K562 (cell line): Measurements from ENCODE around the gene MAML1. TPM values are rescaled to one million over a fixed set of nuclear protein-coding genes. Genes with fewer than 3 reads are reported as not detected.

Experiments
- AFF1 ChIP-seq, 2 experiments: fragments of 450-650 bp; IDR thresholded peaks; 2 replicates each; pipeline ENCODE4 v1.6.1; 2018; ENCODE audit warnings: mild to moderate bottlenecking in 2 of 2, low read depth in 1 of 2; ENCODE audit not compliant: partially characterized antibody in 2 of 2
- CC2D1A ChIP-seq: fragments of 450-650 bp; IDR thresholded peaks from 2 replicates; pipeline ENCODE4 v1.6.1; 2017; ENCODE audit warnings: mild to moderate bottlenecking
- EGR1 ChIP-seq: fragments of 450-650 bp; conservative IDR thresholded peaks from 2 replicates; pipeline ENCODE4 v1.6.1; 2017; ENCODE audit warnings: mild to moderate bottlenecking
- KAT8 ChIP-seq: fragments of 450-650 bp; IDR thresholded peaks from 2 replicates; pipeline ENCODE4 v1.6.1; 2016; ENCODE audit warnings: low read depth, mild to moderate bottlenecking
- KDM5B ChIP-seq: fragments of 200-600 bp; sonication (generic); IDR thresholded peaks from 2 replicates; pipeline ENCODE4 v1.6.1; 2012; ENCODE audit warnings: low read depth, mild to moderate bottlenecking, moderate library complexity, low read length, control low read depth, inconsistent platforms; ENCODE audit not compliant: insufficient replicate concordance
- MYBL2 ChIP-seq, 2 experiments: fragments of 450-650 bp in 1 of 2; sonication (generic) in 1 of 2; formaldehyde crosslinking in 1 of 2; IDR thresholded peaks; 2 replicates each; pipeline versions ENCODE4 v1.6.1 to v1.8.1; 2017 to 2022; ENCODE audit warnings: borderline replicate concordance in 1 of 2, inconsistent platforms in 1 of 2, low read depth in 1 of 2, mild to moderate bottlenecking in 1 of 2, missing genetic modification reagents in 1 of 2, moderate library complexity in 1 of 2
- NR0B1 ChIP-seq: fragments of 450-650 bp; IDR thresholded peaks from one replicate; pipeline ENCODE4 v1.6.1; 2018; ENCODE audit warnings: mild to moderate bottlenecking, moderate library complexity; ENCODE audit not compliant: partially characterized antibody
- NUFIP1 ChIP-seq: fragments of 450-650 bp; IDR thresholded peaks from 2 replicates; pipeline ENCODE4 v1.6.1; 2018; ENCODE audit not compliant: partially characterized antibody
- SRSF3 ChIP-seq: fragments of 200-400 bp; formaldehyde crosslinking; IDR thresholded peaks from 2 replicates; pipeline ENCODE4 v1.6.1; 2016; ENCODE audit warnings: mild to moderate bottlenecking, low read length, moderate library complexity; ENCODE audit not compliant: insufficient read depth
- TARDBP ChIP-seq: fragments of 450-650 bp; IDR thresholded peaks from 2 replicates; pipeline ENCODE4 v1.6.1; 2016
- ZC3H4 ChIP-seq: sonication (generic); formaldehyde crosslinking; IDR thresholded peaks from 2 replicates; pipeline ENCODE4 v1.9.0; 2021; ENCODE audit warnings: missing genetic modification reagents, borderline replicate concordance
- ZMIZ1 ChIP-seq, 2 experiments: fragments of 150-350 bp in 1 of 2; IDR thresholded peaks; 2 replicates each; pipeline ENCODE4 v1.6.1; 2012 to 2016; ENCODE audit warnings: low read depth in 2 of 2, low read length in 2 of 2, mild to moderate bottlenecking in 1 of 2, moderate library complexity in 1 of 2
- ZNF12 ChIP-seq: sonication (generic); formaldehyde crosslinking; IDR thresholded peaks from 2 replicates; pipeline ENCODE4 v1.4.0; 2020; ENCODE audit warnings: mild to moderate bottlenecking, missing genetic modification reagents
- ZNF143 ChIP-seq: sonication (generic); formaldehyde crosslinking; IDR thresholded peaks from 2 replicates; pipeline ENCODE4 v1.9.0; 2022; ENCODE audit warnings: mild to moderate bottlenecking, missing genetic modification reagents
- ZNF436 ChIP-seq: fragments of 250-450, 450-650 bp; sonication (Bioruptor Pico); formaldehyde crosslinking; IDR thresholded peaks from 2 replicates; pipeline ENCODE4 v1.7.0; 2020; ENCODE audit warnings: mild to moderate bottlenecking
- ZNF695 ChIP-seq: fragments of 450-650 bp; formaldehyde crosslinking; IDR thresholded peaks from 2 replicates; pipeline ENCODE4 v1.4.0; 2020; ENCODE audit warnings: mild to moderate bottlenecking, moderate library complexity
- ZNF75A ChIP-seq: fragments of 450-650 bp; formaldehyde crosslinking; IDR thresholded peaks from 2 replicates; pipeline ENCODE4 v1.4.0; 2020; ENCODE audit warnings: mild to moderate bottlenecking
- polyA plus RNA-seq, 8 experiments: library from polyadenylated mRNA; depleted of rRNA in 4 of 8; stranded (reverse) in 5 of 8; unstranded in 3 of 8; fragments of >200 nt; fragmentation: Nextera tagmentation in 2 of 8; fragmentation: Illumina TruSeq in 1 of 8; extraction: Ambion mirVana in 2 of 8; extraction: Trizol in 1 of 8; gene quantifications; 2 replicates each; pipeline versions ENCODE4 v1.2.1 to v1.2.3, GENCODE V29; 2011 to 2014; ENCODE audit warnings: inconsistent platforms in 1 of 8, missing spikeins in 1 of 8
- total RNA-seq, 7 experiments: library from RNA; depleted of rRNA in 6 of 7; stranded (reverse); fragments of >200 nt in 6 of 7; fragmentation: Illumina TruSeq in 2 of 7; extraction: Trizol in 2 of 7; gene quantifications; 2 replicates each; pipeline versions ENCODE4 v1.2.1 to v1.2.3, GENCODE V29; 2011 to 2021; ENCODE audit warnings: low replicate concordance in 1 of 7

Gene MAML1
- total and polyA plus RNA-seq, 9 of the 15 experiments (the other 6 are each of a cell fraction or from before 2014, with no cell fraction given), result 0.32 to 18.4 (median 7.0) TPM

GRCh38 chr5:179698935-179699615, 33.5 kb upstream of the MAML1 start, which contains the start of gene CANX (continued):
- no peak for TF ChIP-seq ZNF695
- TF ChIP-seq SRSF3, result no peak
- no peak for TF ChIP-seq ZNF75A (CRISPR knock-in tag)
- TF ChIP-seq KAT8, result no peak
- TF ChIP-seq TARDBP, result no peak
- TF ChIP-seq NUFIP1, result no peak
- peak; percentile 56 for TF ChIP-seq KDM5B
- TF ChIP-seq ZNF143, result no peak
- no peak for TF ChIP-seq ZNF436
- peak; percentile 85 for TF ChIP-seq EGR1
- peak in 1 of 2 experiments; percentile 63; a peak in 1 of 4 replicates for TF ChIP-seq ZMIZ1 (IDR thresholded peaks at IDR 0.05; ENCODE audit: low read depth in 2 of 2, low read length in 2 of 2)
- TF ChIP-seq NR0B1, result no peak
- TF ChIP-seq MYBL2 (IDR thresholded peaks at IDR 0.05; ENCODE audit: low read depth), result no peak
- TF ChIP-seq MYBL2 (CRISPR knock-in tag; IDR thresholded peaks at IDR 0.05; ENCODE audit: borderline replicate concordance), result no peak
- TF ChIP-seq CC2D1A, result no peak
- TF ChIP-seq ZC3H4, result peak; percentile 80; the same call in 1 of the 2 replicates
- 0 out of 2 replicates have a peak, but pooled peaks have one; percentile 9 for TF ChIP-seq ZNF12 (CRISPR knock-in tag)
- TF ChIP-seq AFF1 (IDR thresholded peaks at IDR 0.05; ENCODE audit: low read depth in 1 of 2, partially characterized antibody in 2 of 2), result no peak
